Activated CD8-positive, alpha-beta memory T cell treated with anti-CD3 and anti-CD28 coated beads, Interleukin-2, amount 50 U/mL, for 48 hours (primary cell): ENCODE measurements around the gene BET1L.
"Not testable (repeated sequence)": the region's sequence is repeated elsewhere in the genome, so short reads cannot be mapped to it uniquely, and the experiment has no call there.

Experiments
- DNase-seq: peaks from one replicate; pipeline ENCODE4 v3.0.0-alpha.2; 2020

The BET1L gene

GRCh38 chr11:207208-207862 lies at the start of gene BET1L, which contains the start of gene RIC8A:
Gene BET1L (minus strand): TSS chr11:207399. CDS start chr11:207321, 78 bp downstream.
Gene RIC8A (plus strand): TSS chr11:207708. CDS start chr11:208855, 1,147 bp downstream.
- peak; percentile 98 for DNase-seq

DNA sequence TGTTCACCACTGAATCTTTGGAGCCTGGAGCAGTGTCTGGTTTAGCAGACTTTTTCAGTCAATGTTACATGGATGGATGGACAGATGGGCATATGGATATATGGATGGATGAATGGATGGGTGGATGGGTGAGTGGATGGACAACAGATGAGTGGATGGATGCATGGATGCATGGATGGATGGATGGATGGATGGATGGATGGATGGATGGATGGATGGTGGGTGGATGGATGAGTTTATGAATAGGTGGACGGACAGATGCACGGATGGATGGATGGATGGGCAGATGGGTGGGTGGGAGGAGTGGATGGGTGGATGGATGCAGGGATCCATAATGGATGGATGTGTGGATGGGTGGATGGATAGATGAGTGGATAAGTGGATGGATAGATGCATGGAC lies 48.6 kb upstream of the BET1L start:
- DNase-seq: no peak

DNA sequence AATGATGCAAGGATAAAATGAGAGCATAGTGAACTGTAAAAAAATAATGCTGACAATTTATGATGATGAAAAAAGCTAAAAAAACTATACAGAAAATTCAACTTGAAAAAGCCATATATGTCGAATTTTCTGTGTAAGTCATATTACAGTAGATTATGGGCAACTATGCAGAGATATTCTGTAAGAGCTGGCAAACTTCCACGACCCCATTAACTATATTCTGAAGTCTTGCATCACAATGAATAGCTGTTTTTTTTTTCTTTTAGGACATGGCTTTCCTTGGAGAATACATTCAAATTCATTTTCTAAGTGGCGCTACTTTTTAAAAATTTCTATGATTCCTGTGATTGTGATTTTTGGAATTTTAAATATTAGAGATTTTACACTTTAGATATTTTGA lies 48.0 kb upstream of the BET1L start:
- DNase-seq: no peak

GRCh38 chr11:253886-254270 lies 46.7 kb upstream of the BET1L start:
- no peak for DNase-seq

DNA sequence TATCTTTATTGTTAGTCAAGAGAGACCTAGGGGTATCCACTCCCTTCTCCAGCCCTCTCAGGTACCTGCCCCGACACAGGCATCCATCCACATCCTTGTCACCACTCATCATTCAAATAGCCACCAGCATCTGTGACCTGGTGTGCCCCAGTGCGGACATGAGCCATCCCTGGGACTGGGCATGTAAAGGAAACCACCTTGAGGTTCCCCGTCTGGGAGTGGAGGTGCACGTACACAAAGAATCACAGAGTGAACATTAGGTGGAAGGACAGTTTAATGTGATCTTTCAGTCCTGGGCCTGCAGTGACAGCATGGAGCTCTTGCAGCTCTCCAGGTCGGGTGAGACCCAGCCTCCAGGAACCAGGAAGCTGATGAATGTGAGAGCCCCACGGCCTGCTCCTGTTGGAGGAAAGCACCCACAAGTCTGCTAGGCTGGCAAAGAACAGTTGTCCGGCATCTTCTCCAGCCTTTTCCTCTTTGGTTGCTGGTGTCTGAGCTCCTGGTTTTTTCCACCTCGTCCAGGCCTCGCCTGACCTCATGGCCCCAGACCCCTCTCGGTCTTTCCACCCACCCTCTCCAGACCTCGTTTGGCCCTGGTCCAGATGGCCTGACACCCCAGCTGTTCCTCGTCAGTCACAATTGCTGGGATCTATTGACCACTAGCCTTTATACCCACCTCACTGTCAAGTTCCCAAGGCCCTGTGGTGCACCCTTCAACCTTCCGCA lies 46.1 kb upstream of the BET1L start:
- DNase-seq: no peak

DNA sequence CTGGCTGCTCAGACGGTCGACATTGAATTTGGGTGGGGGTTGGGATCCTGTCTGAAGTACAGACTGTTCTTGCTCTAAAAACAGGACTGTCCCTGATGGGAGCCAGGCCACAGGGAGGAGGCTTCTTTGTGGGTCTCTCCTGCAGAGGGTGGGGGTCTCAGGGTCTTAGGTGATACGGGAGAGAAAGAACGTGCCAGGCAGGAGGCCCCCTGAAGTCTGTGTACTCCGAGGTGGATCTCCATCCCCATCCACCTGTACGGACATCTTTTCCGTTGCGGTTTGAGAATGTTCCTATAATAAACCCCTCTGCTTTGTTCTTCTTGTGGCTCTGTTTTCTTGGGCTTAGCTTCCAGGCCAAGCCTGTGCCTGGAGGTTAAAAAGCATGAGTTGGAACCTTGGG lies 45.5 kb upstream of the BET1L start:
- DNase-seq: no peak

DNA sequence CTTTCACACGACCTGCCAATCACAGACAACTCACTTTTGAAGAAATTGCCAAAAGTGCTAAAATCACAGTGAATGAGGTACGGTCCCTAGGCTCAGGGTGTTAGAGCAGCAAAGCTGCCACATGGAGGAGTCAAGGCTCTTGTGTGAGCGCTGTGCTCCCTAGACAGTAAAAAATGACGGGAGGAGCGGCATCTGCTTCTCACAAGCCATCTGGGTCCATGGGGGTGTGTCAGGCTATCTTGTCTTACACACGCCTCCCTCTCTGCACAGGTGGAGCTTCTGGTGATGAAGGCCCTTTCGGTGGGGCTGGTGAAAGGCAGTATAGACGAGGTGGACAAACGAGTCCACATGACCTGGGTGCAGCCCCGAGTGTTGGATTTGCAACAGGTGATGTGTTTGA lies 44.4 kb upstream of the BET1L start:
- peak; percentile 44 for DNase-seq

GRCh38 chr11:250740-251299 lies 43.6 kb upstream of the BET1L start:
- peak; percentile 86 for DNase-seq

GRCh38 chr11:250274-250673 lies 43.1 kb upstream of the BET1L start:
- peak; percentile 46 for DNase-seq

DNA sequence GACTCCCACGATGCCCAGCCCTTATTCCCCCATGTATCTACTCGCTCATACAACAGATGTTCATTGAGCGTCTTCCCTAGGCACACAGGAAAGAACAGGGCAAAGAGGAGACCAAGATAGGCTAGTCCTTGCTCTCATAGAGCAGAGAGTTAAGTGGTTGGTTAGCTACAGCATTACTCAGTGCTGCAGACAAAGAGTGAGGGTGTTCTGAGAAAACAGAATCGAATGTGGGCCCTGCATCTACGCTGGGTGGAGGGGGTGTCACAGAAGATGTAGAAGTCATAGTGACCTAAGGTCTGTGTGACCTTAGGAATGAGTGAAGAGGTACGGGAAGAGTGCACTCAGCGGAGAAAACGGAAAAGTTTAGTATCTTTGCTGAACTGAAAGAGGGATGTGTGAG lies 41.9 kb upstream of the BET1L start:
- DNase-seq: peak; percentile 34

DNA sequence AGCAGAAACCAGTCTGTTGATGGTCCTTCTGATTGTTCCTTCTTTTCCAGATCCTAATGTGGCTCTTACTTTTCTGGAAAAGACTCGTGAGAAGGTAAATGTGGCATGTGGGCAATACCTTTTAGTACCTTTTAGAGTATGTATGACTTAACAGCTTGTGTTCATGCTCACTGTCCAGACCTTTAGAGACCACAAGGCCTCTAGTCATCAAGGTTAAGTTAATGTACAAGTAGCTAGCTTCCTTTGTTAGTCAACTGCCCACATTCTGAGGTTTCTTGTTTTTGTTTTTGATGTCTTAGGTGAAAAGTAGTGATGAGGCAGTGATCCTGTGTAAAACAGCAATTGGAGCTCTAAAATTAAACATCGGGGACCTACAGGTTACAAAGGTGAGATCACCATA lies 37.2 kb upstream of the BET1L start:
- DNase-seq: no peak

DNA sequence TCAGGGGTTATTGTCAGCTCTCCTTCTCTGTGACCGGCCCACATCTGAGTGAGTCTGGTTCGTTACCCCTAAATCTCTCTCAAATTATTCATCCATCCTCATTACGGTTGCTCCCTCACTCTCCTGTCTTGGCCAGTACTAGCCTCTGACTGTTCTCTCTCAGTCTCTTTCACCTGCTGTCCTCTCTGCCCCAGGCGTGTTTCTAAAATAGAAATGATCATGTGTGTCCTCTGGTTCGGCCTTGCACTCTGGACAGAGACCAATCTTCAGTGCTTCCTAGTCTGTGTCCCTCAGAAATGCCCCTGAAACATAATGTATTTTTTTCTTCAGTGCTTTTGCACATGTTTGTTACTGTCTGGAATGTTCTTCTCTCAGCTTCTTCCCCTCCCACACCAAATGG lies 34.4 kb upstream of the BET1L start:
- no peak for DNase-seq

GRCh38 chr11:240315-240714 lies 33.1 kb upstream of the BET1L start:
- no peak for DNase-seq

GRCh38 chr11:238346-238745 lies 31.1 kb upstream of the BET1L start:
- DNase-seq: not testable (repeated sequence)

DNA sequence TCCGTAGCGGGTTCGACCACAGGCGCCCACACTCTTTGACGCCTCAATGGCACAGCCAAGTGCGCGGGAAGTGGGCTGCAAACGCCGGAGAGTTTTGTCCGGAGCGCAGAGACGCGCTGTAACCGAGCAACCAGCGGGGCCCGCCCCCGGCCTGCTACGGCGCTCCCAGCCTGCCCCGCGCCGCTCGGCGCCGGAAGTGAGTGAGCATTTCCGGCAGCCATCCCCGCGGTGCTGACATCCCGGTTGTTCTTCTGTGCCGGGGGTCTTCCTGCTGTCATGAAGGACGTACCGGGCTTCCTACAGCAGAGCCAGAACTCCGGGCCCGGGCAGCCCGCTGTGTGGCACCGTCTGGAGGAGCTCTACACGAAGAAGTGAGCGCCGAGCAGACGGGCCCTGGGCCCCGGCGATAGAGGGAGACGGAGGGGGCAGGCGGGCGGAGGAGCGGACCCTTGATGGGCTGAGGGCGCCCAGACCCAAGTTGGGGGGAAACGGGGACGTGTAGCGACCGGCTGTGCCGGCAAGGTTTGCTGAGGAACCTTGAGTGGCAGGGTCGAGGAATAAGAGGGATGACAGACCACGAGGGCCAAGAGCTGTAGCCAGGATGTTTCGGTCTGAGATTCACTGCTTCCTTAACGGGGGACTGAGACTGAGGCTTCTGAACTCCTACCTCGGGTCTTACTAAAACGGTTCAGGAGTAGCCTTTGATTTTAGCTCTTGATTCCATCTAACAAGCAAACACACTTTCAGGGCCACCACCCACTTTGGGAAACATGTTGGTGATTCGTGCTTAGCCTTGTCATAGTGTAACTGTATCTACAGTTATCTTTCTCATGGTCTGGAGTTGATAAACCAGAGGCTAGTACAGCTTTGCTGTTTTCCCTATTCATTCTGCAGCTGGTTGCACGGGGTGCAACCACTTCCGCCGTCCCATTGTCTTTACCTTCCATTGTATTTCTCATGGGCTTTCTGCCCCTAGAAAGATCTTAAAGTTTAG lies 29.9 kb upstream of the BET1L start, which contains the start of gene PSMD13:
PSMD13 (plus strand) TSS at position 203 of the 994 bp plus-strand sequence; CDS start at position 277, 74 bp downstream.
- DNase-seq: peak; percentile 94

DNA sequence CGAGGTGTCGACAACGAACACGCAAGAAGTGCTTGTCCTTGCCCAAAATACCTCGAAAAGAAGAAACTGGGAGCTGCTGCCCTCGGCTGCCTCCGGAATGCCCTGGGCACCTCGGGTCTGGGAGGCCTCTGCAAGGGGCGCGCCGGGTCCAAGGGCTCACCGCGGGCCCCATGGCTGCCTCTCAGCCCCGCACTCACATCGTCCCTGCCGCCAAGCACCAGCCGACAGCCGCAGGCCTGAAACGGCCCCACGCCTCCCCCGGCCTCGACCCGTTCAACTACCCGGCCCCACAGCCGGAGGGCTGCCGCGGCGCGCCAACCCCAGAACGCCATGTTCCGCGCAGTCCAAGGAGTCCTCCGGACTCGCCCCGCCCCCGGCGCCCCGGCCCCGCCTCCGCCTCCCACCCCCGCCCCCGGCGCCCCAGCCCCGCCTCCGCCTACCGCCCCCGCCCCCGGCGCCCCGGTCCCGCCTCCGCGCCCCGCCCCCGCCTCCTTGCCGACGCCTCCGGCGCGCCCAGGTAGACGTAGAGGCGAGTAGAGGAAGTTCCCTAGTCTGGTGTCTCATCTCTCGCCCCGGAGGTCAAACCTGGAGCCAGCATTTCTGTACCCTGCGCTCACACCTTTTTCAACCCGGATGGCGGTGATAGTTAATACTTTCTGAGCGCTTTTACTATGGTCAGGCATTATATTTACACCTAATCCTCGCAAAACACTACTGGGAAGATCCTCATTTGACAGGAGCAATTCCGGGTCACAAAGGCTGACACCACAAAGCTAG lies 29.0 kb upstream of the BET1L start, which contains the start of gene SIRT3:
SIRT3 (minus strand) TSS at position 346 of the 777 bp plus-strand sequence; CDS start at position 332, 14 bp downstream.
- peak; percentile 87 for DNase-seq

- DNase-seq: no peak
Observed at GRCh38 chr11:235609-235996, 28.4 kb upstream of the BET1L start.

DNA sequence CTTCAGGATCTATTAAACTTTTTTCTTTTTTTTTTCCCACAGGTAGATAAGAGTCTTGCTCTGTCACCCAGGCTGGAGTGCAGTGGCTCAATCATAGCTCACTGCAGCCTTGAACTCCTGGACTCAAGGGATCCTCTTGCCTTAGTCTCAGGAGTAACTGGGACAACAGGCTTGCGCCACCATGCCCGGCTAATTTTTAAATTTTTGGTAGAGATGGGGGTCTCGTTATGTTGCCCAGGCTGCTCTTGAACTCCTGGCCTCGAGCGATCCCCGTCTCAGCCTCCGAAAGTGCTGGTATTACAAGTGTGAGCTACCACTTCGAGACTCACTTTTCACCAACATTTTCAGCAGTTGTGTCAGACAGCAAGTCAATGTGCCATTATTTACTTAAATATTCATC lies 28.0 kb upstream of the BET1L start:
- DNase-seq: peak; percentile 49

GRCh38 chr11:232783-233565 lies 25.8 kb upstream of the BET1L start:
- DNase-seq: peak; percentile 37

GRCh38 chr11:230431-230830 lies 23.2 kb upstream of the BET1L start:
- peak; percentile 36 for DNase-seq

GRCh38 chr11:227824-228379 lies 20.7 kb upstream of the BET1L start:
- DNase-seq: peak; percentile 4
